Measurements from ENCODE around the gene CCDC34.

GRCh38 chr11:27409742-27410141 is 46.7 kb upstream of the CCDC34 start:
- no peak for TF ChIP-seq CTCF (IDR thresholded peaks at IDR 0.05)
- no peak for TF ChIP-seq EZH2phosphoT487 (IDR thresholded peaks at IDR 0.05)

Data from neural progenitor cell (in vitro differentiated cells).